ENCODE data around the gene PELI2.

PELI2 gene

DNA sequence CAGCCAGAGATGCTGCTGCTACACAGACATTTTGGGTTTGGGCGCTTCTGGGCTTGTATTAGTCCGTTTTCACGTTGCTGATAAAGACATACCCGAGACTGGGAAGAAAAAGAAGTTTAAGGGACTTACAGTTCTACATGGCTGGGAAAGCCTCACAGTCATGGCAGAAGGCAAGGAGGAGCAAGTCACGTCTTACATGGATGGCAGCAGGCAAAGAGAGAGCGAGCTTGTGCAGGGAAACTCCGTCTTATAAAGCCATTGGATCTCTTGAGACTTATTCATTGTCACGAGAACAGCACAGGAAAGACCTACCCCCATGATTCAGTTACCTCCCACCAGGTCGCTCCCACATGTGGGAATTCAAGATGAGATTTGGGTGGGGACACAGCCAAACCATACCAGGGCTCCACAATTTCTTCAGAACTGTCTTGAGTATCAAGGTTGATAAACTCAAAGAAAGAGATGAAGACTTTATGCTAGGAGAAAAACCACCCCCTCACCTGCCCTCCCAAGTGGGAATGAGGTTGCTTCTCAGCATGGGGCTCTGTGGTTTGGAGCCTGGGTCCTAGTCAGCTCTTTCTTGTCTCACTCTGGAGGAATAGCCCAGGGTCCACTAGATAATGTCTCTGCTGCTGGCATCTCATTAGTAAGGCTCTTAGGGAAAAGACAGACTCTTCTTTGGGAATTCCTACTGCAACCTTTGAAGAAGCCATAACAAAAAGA lies 200.3 kb downstream of the PELI2 start:
- no peak for DNase-seq

DNA sequence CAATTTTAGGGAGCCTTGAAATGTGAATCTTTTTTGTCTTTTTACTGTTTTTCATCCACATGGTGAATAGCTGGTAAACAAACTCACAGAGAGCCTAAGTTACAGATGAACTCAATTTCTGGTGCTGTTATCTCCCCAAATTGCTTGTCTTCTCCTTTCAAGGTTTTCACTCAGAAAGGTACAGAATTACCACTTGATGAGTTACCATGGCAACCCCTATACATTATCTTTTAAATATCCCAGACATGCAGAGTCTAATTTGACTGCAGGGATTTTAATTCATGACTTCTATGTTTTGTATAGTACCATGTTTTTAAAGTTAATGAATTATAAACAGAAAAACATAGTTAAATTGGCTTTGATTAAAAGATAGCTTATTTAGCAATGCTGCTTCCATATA lies 203.7 kb downstream of the PELI2 start:
- no peak for DNase-seq

DNA sequence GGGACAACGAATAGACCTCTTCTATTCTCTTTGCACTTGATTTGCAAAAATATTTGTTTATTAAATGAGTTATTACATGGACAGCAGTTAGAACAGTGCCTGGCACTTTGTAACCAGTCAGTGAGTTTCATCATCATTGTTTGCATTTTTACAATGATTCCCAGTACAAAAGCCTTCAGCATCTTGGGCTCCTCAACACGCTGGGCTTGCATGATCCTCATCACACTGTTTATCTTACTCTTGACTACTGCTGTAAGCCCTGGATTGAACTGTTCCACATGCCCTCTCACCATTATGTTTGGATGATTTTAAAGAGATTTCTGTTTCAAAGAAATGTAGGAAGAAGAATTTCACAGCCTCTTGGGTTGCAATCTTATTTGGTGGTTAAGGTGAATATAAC lies 204.3 kb downstream of the PELI2 start:
- DNase-seq, result no peak

DNA sequence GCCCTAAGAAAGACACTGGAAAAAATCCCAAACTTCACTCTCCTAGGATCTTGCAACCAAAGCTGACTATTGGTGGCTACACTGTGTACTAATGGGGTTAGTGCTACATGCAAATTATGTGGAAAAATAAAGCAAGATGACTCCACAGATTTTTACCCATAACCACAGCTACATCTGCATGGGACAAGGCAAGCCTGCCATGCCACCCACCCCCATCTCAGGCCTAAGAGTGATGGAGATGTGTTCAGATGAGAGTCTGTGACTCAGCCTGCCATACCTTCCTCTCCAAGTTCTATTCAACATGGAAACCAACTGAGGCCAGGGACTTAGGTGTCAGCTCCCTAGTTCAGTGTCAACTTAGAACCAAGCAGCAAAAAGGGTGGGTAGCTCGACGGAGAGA lies 206.2 kb downstream of the PELI2 start:
- DNase-seq, result no peak

DNA sequence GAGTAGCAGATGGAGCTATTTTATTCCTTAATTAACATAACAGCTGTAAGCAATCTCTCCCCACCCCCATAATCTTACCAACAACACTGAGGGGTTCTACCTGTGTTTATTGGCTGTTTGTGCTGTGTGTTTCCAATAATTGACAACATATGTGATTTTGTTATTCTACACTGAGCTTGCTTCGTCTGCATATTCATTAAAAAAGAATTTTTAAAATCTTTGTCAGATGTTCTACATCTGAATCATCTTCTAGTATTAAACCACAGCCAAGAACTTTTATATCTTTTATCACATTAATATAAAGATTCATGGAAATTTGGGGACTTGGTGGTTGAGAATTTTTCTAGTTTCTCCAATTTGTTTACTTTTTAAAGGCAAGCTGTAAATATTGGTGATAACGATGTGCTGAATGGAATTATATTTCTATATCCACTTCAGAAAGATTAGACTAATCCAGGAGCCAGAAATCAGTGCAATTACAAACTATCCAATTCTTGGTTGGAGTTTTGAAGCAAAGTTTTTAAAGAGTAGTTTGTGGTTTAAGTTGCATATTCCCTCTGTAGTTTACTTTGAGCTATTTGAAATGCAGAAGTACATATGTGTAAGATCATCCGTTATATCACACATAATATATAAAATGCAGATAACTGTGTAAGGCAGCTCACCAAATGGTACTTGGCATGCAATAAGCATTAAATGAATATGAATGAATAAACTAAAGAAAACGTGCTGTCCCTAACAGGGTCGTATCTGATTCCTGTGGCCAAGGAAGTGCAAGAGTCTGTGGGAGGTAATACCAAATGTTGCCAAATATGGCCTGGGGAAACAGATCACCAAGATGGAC lies 206.9 kb downstream of the PELI2 start:
- DNase-seq, result no peak

- no peak for DNase-seq
These were observed 209.8 kb downstream of the PELI2 start for GRCh38 chr14:56328021-56328420.

DNA sequence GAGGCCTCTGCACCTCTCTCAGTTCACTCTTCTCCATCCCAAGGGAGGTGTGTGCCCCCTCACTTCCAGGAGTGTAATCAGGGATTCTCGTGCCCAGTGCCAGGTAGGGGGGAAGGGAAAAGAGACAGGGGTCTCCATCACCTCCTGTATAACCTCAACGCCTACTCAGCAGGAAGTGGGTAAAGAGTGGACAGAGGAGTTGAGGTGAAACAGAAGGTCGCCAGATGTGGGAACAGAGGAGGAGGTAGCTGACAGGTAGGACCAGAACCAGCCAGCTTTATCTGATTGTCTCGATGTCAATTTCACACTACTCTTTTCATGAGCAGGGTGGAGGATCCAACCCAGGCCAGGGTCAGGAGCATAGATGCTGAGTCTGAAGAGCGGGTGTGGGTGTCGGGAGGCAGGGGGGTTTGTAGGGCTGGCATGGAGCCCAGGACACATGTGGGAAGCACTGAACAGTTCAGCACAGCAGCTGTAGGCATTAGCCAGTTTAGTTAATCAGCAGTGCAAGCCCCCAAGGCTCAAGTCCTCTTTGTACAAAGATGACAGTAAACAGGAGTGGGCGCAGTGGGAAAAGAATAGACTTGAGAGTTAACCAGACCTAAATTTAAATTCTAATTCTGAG lies 213.5 kb downstream of the PELI2 start:
- DNase-seq, result peak; percentile 23

DNA sequence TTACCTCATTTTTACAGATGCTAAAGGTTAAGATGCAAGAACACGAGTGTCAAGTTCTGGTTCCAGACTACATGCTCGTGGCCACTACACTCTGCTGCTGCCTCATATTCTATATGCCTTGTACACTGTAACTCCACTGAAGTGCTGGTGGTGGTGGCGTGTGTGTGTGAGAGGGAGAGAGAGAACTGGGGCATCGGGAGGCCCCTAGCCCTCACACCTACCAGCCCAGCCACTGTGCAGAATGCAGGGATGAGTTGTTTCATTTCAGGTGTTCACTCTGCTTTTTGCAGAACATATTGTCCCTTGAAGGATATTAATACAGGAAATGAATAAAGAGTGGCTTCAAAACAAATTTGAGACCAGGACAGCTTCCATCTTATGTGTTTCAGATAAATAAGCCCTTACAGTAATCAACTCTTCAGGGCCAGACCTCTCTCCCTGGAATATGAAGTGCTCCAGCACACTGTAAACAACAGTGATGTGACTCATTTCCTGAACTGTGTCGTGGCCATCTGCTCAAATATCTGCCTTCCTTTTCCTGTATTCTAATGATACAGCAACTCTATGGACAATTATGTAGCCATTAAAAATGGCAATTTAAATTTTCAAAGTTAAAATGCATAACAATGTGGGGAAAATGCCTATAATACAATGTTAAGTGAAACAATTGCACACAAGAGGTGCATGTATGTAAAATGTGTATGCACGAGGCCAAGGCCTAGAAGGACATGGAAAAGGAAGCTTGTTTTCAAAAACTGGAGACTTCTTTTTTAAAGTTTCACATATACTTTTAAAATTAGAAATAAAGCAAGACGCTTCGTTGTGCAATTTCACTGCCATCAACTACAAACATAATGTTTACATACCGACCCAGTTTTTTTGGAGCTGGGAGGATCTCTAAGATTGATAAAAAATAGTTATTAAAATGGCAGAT lies 215.4 kb downstream of the PELI2 start:
- DNase-seq, result no peak

GRCh38 chr14:56334458-56334857 lies 216.2 kb downstream of the PELI2 start:
- no peak for DNase-seq

- no peak for DNase-seq
These were observed 220.5 kb downstream of the PELI2 start for GRCh38 chr14:56338674-56339073.

- DNase-seq, result peak; percentile 70
These were observed 221.9 kb downstream of the PELI2 start for GRCh38 chr14:56339855-56340701.

- DNase-seq, result no peak
These were observed 222.7 kb downstream of the PELI2 start for GRCh38 chr14:56340932-56341331.

GRCh38 chr14:56341766-56342493 lies 223.7 kb downstream of the PELI2 start:
- DNase-seq, result no peak

GRCh38 chr14:56342494-56342942 lies 224.3 kb downstream of the PELI2 start:
- no peak for DNase-seq

DNA sequence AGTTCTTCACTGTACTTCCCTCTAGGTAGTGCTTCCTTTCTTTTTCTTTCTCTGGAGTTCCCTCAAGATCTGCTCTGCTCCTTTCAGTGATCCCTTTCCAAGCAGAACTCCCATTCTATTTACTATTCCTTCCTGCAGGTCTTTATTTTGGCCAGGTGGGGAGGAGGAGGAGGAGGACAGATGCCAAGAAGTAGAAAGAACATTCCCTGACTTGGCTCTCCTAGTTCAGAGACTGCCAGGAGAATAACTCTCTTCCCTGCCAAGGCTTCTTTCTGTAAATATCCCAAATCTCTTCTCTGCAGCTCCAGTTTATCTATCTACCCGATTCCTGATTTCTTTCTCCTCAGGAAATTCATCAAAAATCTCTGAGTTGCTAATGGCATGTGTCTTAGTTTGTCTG lies 231.7 kb downstream of the PELI2 start:
- no peak for DNase-seq

All from femur (tissue), 1 donor.